Measurements from ENCODE around the gene SPINK13. TPM values are rescaled to one million over a fixed set of nuclear protein-coding genes. Genes with fewer than 3 reads are reported as not detected.

The SPINK13 gene
- total RNA-seq, 1 donor from 2014 or later, result not detected

DNA sequence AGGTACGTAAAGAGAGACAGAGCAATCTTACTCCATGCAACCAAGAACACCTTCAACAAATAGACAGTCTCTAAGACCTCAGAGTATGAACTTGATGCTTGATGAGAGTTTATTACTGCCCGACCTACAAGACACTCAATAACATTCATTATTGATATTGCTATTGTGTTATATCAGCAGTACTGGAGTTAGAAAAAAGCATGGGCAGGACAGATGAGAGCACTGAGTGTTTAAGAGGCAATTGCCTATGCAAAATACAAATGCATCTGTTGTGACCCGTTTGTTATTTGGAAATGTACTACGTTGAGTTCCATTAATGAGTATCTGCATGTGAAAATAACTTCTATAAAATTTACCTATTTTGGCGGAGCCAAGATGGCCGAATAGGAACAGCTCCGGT, 38.4 kb upstream of the SPINK13 start:
- no peaks in the 10 kb centered on the region for H3K36me3 ChIP-seq (ENCODE audit: control insufficient read depth, insufficient read depth, low read length)
- H3K27me3 ChIP-seq (ENCODE audit: control insufficient read depth, insufficient read depth, low read length), result no peaks in the 10 kb centered on the region
- TF ChIP-seq, protein P1, sequence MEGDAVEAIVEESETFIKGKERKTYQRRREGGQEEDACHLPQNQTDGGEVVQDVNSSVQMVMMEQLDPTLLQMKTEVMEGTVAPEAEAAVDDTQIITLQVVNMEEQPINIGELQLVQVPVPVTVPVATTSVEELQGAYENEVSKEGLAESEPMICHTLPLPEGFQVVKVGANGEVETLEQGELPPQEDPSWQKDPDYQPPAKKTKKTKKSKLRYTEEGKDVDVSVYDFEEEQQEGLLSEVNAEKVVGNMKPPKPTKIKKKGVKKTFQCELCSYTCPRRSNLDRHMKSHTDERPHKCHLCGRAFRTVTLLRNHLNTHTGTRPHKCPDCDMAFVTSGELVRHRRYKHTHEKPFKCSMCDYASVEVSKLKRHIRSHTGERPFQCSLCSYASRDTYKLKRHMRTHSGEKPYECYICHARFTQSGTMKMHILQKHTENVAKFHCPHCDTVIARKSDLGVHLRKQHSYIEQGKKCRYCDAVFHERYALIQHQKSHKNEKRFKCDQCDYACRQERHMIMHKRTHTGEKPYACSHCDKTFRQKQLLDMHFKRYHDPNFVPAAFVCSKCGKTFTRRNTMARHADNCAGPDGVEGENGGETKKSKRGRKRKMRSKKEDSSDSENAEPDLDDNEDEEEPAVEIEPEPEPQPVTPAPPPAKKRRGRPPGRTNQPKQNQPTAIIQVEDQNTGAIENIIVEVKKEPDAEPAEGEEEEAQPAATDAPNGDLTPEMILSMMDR (IDR thresholded peaks at IDR 0.05; ENCODE audit: insufficient read depth, low read length, poor library complexity, severe bottlenecking), result no peak
- H3K4me3 ChIP-seq (ENCODE audit: low read depth, low read length), result no peak overlapping the region
- DNase-seq (ENCODE audit: low read depth), result no peak

DNA sequence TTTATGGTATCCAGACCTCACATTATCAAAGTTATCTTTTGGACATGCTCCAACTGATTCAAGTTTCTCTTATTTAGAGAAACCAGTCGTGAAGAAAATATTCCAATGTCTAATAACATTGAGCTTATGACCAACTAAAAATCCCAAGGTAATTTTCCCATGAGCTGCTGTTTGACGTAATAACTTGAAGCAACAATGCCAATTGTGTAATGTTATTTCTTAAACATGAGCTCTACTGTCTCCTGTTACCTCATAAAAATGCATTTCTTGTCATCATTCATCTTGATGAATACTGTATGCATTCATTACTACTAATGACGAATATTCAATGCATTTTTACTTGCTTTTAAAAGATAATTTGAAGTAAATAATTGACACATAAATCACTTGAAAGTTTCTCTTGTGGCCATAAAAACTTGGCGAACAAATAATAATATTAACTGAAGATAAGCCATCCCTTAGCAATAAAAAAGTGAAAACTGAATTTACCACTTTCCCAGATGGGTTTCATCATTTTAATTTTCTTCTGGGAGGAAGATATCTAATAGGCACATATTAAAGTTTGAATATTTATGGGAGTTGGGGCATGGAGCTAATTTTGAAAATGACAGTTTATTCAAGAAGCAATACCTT, 30.7 kb upstream of the SPINK13 start:
- no peak for DNase-seq (ENCODE audit: low read depth)
- Histone ChIP-seq H3K27me3 (ENCODE audit: control insufficient read depth, insufficient read depth, low read length) (no peaks in the 10 kb centered on the region), H3K36me3 (ENCODE audit: control insufficient read depth, insufficient read depth, low read length) (no peaks in the 10 kb centered on the region), H3K4me3 (ENCODE audit: low read depth, low read length) (no peak overlapping the region)
- TF ChIP-seq, protein P1 (IDR thresholded peaks at IDR 0.05; ENCODE audit: insufficient read depth, low read length, poor library complexity, severe bottlenecking), result no peak

DNA sequence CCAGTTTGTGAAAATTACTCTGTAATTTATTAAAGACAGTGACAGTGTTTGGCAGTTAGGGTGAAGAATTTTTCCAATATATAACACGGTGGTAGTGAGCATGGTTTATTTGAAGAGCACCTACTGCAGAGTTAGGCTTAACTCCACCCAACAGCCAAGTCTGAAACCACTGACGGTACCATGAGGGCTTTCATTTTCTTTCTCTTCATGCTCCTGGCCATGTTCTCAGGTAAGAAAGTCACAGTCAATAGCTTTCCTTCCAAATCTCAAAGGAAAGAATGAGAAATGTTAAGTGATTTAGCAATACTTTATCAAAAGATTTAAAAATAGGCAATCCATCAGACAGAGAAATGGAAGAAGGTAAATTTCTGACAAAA, 30.2 kb upstream of the SPINK13 start, which contains the start of gene MARCOL:
Gene MARCOL, plus strand, starts transcription at position 108 of the 377 bp plus-strand sequence. Its CDS starts 73 bp downstream, at position 181.
- H3K27me3 ChIP-seq (ENCODE audit: control insufficient read depth, insufficient read depth, low read length), result no peaks in the 10 kb centered on the region
- H3K36me3 ChIP-seq (ENCODE audit: control insufficient read depth, insufficient read depth, low read length), result no peaks in the 10 kb centered on the region
- no peak within 1 kb of the TSS for H3K4me3 ChIP-seq (ENCODE audit: low read depth, low read length)
- DNase-seq (ENCODE audit: low read depth), result no peak
- TF ChIP-seq, protein P1 (IDR thresholded peaks at IDR 0.05; ENCODE audit: insufficient read depth, low read length, poor library complexity, severe bottlenecking), result no peak

DNA sequence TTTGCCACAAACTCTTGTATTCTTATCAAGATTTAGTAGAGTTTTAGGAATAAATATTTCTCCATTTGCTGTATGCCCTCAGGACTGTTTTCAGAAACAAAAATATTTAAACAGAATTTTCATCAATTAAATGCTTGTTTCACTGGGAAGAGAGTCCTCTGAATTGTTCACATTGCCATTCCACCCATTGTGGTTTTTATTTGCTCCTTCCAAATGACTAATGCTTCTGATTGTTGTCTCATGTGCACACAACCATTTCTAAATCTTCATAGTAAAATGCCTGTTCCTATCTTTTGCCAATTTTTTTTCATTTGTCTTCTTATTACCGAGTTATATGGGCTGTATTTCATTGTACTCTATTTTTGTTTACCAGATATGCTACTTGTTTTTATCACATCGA, 19.7 kb upstream of the SPINK13 start:
- TF ChIP-seq, protein P1 (IDR thresholded peaks at IDR 0.05; ENCODE audit: insufficient read depth, low read length, poor library complexity, severe bottlenecking), result no peak
- no peak for DNase-seq (ENCODE audit: low read depth)
- H3K36me3 ChIP-seq (ENCODE audit: control insufficient read depth, insufficient read depth, low read length), result no peaks in the 10 kb centered on the region
- no peaks in the 10 kb centered on the region for H3K27me3 ChIP-seq (ENCODE audit: control insufficient read depth, insufficient read depth, low read length)
- no peak overlapping the region for H3K4me3 ChIP-seq (ENCODE audit: low read depth, low read length)

DNA sequence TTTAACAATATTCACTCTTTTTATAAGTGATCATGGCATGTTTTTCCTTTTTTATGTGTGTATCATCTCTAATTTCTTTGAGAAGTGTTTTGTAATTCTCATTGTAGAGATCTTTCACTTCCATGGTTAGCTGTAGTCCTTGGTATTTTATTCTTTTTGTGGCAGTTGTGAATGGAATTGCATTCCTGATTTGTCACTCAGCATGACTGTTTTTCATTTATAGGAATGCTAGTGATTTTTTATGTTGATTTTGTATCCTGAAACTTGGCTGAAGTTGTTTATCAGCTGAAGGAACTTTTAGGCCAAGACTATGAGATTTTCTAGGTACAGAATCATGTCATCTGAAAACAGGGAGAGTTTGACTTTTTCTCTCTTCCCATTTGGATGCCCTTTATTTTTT, 13.1 kb upstream of the SPINK13 start:
- no peak for DNase-seq (ENCODE audit: low read depth)
- TF ChIP-seq, protein P1 (IDR thresholded peaks at IDR 0.05; ENCODE audit: insufficient read depth, low read length, poor library complexity, severe bottlenecking), result no peak
- H3K36me3 ChIP-seq (ENCODE audit: control insufficient read depth, insufficient read depth, low read length), result no peaks in the 10 kb centered on the region
- H3K4me3 ChIP-seq (ENCODE audit: low read depth, low read length), result no peak overlapping the region
- H3K27me3 ChIP-seq (ENCODE audit: control insufficient read depth, insufficient read depth, low read length), result no peaks in the 10 kb centered on the region

DNA sequence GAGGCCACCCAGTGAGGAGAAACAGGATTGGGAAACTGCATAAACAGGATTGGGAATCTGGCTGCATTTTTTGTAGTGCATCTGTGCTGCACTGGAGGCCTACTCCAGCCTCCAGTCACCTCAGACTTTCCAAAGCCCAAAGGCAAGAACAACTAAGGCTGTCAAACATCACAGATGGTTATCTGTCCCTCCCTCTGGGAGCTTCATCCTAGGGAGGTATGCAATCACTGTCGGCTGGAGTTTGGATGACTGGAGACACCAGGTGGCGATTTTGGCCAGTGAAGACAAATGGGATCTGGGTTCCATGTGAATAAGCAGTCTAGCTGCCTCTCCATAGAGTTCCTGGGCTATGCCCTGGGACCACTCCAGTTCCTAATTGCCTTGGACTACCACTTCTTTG, 9.3 kb upstream of the SPINK13 start:
- no peaks in the 10 kb centered on the region for H3K27me3 ChIP-seq (ENCODE audit: control insufficient read depth, insufficient read depth, low read length)
- TF ChIP-seq, protein P1 (IDR thresholded peaks at IDR 0.05; ENCODE audit: insufficient read depth, low read length, poor library complexity, severe bottlenecking), result no peak
- H3K4me3 ChIP-seq (ENCODE audit: low read depth, low read length), result no peak overlapping the region
- DNase-seq (ENCODE audit: low read depth), result no peak
- no peaks in the 10 kb centered on the region for H3K36me3 ChIP-seq (ENCODE audit: control insufficient read depth, insufficient read depth, low read length)

Measured in kidney epithelial cell (primary cell).